GM21825 (cell line): ENCODE measurements around the gene FAM163B.

Experiments used
- ATAC-seq: cut with Tn5 transposase; IDR thresholded peaks from one replicate; pipeline ENCODE4 v1.9.1; 2021; ENCODE audit warnings: mild to moderate bottlenecking, moderate library complexity; ENCODE audit not compliant: unreplicated experiment

FAM163B gene

DNA sequence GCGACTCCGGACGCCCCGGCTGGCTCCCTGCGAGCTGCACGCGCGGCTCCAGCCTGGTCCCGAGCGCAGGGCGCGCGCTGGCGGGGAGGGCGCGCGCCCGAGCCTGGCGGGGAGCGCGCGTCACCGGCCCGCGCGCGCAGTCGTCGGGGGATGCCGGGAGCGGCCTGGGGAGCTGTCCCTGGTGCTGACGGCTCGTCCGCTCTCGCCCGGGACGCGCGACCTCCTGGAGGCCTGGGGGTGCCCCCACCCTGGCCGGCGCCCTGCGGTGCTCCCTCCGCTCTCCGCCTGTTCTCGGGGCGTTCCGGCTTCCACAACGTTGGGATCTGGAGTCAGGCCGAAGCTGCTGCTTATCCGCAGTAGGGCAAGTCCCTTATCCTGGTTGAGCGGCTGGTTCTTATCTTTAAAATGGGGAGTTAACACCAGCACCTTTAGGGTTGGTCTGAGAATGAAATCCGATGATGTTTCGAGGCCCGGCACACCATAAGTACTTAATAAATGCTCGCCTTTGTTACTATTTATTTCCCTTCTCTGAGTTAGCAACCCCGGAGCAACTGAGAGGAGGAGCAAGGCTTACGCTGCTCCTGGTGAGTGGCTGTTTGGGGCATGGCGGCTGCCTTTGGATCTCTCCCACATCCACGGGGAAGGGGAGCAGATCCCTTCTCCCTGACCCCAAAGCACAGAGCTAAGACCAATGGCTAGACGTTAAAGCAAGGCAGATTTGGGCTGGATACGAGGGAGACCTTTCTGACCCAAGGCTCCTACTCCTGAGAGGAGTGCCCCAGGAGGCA lies at the start of gene FAM163B:
Gene FAM163B, minus strand, starts transcription at position 79 of the 788 bp plus-strand sequence. CDS start 29,166 bp downstream, outside the sequence.
- no peak for ATAC-seq

DNA sequence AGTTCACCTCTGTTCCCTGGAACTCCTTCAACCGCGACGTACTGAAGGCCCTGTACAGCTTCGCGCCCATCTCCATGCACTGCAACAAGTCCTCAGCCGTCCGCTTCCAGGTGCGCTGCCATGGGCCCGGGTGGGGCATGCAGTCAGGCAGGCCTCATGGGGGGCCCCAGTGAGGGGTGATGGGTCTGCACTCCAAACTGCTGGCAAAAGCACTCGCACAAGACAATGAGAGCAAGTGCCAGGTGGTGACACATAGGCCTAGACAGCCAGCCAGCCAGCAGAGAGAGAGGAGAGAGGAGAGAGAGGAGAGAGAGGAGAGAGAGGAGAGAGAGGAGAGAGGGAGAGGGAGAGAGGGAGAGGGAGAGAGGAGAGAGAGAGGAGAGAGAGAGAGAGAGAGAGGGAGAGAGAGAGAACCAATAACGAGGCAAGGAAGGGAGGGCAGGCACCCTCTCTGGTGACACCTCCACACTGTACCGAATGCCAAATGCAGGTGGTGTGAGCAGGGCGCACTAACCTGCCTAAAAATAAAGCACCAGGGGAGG lies 48.0 kb upstream of the FAM163B start:
- no peak for ATAC-seq

DNA sequence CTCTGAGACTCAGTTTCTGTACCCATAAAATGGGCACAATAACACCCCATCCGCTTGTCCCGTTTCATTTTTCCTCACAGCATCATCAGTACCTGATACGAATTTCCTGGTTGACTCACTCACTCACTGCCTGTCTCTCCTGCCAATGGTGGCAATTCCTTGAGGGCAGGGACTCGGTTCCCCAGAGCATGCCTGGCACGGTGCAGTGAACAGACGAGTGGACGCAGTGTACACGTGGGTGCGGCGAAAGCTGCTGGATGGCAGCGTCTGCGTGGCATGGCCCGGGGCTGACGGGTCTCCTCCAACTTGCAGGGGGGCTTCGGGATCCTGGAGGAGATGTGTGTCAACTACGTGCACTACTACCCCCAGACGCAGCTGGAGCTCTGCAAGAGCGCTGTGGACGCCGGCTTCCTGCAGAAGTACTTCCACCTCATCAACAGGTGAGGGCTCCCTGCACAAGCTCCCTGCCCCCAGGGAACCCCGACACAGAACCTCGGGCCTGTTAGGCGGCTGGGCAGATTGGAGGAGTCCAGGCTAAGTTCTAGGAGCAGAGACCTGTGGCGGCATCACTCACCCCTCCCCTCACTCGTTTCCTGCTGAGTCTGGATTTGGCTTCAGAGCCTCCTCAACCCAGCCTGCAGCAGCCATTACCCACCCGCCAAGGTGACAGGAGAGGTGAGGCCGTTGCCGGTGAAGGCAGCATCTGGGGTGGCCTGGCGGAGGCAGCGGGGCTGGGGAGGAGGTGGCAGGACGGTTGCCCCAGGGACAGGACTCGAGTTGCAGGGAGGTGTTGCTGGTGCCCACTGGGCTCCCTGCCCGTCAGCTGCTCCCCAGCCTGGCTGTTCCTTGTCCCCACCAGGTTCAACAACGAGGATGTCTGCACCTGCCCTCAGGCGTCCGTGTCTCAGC lies 47.3 kb upstream of the FAM163B start:
- no peak for ATAC-seq

DNA sequence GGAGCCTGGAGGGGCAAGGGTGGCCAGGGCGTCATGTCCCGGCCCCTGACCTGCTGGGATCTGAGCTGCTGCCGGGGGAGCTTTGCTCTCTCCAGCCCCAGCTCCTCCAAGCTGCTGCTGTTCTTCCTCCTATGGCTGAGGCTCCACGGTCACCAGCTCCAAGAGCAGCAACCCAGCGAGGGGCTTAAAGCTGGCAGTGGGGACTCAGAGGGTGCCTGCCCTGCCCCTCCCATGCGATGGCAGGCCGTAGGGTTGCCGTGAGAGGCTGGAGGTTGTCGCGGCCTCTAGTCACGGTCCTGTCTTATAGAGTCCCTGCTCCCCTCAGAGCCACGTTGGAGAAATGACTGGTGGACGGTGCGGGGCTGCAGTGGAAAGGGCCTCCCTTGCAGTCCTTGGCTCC lies 46.5 kb upstream of the FAM163B start:
- no peak for ATAC-seq

DNA sequence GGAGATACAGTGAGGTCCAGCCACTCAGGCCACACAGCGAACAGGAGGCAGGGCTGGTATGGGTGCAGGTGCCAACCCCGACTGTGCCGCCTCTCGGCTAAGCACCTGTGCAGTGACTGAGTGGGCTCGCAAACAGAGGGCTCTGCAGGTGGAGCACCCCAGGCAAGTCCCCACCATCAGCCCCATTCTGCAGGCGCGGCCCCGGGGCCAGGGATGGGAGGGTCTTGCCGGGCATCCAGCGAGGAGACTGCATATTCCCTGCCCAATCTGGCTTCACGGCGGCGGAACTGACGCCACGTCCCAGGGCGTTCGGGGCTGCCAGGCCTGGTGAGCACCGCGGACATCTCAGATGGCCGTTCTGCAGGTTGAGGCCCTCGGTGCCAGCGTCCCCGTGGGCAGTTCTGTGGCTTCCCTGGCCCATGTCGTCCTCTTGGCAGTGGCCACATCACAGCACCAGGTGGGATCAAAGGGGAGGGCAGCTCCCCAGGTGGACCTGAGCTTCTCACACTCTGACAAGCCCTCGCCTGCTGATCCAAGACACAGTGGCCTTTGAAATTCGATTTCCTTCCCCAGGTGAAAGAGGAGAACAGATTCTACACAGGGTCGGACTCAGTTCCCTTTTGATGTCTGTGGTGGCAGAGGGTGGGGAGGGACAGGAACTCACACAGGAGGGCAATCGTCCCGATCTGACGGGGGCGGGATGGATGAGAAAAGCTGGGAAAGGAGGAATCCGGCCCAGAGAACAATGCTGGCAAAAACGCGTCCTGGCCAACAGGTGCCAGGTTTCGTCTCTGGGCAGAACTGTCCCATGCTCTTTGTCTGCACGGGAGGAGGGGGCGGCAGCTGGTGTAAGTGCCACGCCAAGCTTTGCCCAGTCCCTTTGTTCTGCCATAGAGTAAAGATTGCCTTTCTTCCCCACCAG lies 45.8 kb upstream of the FAM163B start:
- ATAC-seq: no peak

DNA sequence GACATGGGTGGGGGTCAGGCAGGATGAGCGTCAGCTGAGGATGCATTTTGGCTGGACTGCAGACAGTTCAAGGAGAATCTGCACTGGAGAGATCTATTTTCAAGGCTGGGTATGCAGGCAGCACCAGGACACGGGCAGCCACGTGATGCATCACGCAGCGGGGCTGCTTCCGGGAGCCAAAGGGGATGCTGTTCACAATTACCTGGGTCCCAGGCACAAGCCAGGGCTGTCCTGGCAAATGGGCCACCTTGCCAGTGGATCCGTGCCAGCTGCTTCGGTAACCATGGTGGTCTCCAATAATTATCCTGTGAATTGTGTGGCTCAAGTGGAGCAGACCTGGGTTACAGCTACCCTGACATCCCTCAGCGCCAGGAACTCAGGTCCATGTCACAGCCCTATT lies 44.4 kb upstream of the FAM163B start:
- ATAC-seq: no peak

DNA sequence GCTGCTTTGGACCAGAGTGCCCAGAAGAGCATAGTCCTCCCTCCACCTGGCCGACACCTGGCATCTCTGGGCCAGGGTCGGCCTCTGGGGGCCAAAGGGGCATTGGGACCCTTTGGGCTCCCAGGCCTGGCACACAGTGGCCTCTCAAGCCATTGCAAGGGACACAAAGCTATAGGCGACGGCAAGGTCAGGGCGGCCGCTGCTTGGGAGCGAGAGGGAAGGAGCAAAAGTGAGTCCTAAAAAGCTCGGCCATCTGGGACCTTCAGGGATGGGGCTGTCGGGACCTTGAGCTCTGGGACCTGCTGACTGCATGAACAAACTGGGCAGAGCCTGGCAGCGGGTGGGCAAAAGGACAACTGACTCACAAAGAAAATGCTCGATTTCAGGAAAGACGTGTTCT lies 40.8 kb upstream of the FAM163B start:
- no peak for ATAC-seq

DNA sequence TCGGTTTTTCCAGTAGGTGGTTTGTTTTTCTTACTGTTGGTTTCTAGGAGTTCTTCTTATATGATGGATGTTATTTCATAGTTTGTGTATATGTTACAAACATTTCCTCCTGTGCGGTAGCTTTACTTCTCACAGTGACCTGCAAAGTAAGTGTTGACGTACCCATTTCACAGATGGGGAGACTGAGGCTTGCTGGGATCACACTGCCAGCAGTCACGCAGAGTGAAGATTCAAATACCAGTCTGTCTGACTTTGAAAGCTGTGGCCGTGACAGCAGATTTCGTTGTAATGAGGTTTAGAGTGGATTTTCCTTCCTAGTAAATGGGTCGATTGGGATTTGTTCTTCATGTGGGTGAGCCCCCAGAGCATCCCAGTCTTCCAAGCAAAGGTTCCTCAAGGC lies 40.0 kb upstream of the FAM163B start:
- no peak for ATAC-seq

DNA sequence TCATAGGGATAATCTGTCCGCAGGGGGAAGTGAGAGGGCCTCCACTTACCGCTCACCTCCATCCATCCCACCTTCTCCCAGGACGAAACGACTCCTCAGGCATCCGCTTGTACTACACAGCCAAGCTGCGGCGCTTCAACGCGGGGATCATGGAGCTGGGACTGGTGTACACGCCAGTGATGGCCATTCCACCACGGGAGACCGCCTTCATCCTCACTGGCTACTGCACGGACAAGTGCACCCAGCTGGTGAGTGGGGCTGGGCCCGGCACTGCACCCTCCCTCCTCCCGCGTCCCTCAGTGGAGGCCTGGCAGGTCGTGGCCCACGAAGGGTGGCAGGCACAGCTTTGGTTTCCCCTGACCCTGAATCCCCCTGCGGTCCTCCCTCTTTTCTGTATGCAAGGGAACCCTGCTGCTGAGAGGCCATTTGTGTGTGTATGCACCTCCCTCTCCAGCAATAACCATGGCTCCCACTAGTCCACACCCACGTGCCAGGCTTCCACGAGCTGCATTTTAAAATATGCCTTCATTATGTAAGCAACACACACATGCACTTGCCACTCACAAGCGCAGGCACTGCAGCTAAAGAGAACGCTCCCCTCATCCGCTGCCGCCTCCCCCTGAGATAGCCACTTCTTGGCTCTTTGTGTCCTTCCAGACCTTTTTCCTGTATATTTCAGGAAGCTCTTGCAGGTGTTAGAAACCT lies 38.7 kb upstream of the FAM163B start:
- ATAC-seq: no peak

DNA sequence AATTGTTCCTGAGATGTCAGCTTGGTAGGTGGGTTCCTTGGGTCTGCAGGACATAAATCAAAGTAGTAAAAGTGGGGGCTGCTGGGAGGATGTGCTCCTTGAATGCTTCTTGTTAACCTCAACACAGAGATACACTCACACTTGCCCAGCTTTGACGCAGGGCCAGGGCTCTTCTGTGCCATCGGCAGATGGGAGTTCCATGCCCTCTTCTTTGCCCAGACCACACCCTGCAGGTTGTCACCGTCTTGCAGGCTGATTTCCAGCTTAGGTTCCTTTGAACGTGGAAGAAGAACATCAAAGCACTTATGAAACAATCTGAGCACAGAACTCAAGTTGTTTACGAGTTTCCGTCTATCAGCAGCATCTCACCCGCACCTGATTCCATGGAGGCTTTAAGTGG lies 38.0 kb upstream of the FAM163B start:
- ATAC-seq: no peak

DNA sequence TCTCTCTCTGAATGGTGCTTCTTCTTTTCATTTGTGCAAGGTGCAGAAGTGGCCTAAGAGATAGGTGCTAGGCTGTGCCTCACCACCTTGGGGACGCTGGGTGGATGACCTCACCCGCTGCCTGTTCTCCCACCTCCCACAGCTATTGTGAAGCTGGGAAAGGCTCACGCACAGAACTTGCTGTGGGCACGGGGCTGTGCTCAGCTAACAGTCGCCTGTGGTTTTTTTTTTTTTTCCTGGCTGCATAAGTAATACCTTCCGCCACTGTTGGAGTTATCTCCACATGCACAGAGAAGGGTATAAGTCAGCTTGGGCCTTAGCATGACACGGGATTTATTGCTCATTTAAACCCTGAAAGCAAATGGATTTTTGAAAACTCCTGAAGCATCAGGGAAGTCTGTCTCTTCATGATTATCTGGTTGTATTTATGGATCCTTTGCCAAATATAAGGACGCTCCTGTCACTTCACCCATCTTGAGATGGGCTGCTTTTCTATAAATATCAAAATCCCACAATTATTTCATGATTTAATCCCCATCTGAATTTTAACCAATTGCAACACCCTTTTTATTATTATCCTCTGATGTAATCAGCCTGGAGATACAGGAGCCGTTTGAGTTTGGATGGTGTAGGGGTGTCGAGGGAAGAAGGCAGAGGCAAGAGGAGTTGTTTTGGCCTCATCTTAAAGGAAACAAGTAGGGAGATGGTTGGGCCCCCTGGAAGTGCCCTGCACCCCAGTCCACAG lies 36.0 kb upstream of the FAM163B start:
- no peak for ATAC-seq

DNA sequence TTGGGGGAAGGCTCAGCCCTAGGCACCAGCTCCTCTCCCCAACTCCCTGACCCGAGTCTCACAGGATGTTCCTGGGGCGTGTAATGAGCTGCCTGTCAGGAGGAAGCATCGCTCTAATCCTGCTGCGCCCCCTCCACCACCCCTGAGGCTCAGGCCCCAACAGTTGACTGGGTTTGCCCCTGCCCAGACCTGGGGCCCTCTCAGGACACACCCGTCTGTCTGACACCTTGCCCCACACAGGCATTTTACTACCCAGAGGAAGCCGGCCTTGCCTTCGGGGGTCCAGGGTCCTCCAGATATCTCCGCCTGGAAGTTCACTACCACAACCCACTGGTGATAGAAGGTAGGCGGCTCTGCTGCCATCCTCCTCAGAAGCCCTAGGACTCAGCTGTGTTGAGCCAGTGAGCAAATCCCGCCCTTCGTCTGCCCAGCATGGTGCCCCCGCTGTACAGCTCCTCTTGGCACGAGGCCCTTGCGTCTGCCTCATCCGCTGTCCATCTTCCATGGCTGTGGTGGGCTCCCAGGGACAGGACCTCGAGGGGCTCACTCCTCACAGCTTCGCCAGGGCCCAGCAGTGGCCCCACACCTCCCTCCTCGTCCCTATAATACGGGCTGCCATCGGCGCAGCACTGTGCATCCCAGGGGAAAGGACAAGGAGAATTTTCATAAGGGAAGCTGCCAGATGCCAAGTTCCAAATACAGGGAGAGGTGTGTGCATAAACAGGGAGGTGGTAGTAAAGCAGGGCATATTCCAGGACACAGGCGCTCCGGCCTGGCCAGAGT lies 35.0 kb upstream of the FAM163B start:
- ATAC-seq: no peak

DNA sequence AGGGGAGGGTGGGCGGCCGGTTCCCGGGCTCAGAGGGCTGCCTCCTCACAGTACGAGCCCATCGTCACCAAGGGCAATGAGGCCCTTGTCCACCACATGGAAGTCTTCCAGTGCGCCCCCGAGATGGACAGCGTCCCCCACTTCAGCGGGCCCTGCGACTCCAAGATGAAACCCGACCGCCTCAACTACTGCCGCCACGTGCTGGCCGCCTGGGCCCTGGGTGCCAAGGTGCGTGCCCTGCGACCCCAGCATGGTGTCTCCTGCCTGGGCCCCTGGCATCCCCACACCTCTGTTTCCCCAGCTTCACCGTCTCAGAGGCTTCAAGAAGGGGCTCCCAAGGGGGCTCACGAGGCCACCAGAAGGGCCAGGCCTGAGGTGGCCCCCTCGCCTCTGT lies 34.2 kb upstream of the FAM163B start:
- ATAC-seq: no peak

DNA sequence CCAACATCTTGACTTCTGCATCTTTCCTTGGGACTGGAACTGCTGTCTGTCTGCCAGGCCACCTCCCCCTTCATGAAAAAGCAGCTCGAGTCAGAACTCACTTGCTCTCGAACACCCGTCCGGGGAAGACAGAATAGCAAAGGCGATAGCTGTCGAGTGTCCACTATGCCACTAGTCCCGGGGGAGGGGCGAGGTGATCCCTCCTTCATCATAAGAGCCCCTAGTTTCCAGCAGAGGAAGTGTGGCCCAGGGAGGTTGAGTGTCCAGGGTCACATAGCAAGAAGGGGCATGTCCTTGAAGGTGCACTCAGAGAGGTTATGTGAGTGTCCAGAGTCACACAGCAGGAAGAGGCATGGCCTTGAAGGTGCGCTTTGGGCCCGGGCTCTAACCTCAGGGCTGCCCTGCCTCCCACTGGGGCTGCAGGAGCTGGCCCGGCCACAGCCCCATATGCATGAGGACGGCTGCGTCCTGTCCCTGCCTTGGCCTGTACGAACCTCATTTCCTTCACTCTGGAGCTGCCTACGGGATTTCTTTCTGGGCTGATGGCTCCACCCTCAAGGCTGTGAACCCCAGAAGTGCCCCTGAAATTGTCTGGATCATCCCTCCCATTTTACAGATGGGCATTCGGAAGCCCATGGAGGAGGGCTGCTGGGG lies 33.6 kb upstream of the FAM163B start:
- no peak for ATAC-seq

DNA sequence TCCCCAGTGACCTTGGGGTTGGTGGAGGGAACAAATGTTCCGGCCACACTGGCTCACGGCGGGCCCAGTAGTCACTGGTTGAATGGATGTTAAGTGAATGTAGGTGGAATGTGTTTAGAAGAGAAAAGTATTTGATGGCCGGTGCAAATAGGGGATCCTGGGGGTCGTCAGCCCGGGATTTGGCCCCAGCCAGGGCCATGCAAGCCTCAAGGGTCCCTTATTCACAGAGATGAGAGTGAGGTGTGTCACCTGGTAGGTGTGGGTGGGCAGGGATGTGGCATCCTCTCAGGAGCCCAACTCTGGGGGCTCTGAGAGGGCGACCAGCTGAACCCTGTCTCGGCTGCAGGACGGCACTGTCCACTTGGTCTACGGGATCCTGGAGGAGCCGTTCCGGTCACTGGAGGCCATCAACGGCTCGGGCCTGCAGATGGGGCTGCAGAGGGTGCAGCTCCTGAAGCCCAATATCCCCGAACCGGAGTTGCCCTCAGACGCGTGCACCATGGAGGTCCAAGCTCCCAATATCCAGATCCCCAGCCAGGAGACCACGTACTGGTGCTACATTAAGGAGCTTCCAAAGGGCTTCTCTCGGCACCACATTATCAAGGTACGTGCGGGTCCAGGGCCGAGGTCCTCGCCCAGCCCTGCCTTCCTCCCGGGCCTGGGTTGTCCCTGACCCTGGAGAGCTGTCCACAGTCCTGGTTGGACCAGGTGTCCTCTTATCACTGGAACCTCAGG lies 32.8 kb upstream of the FAM163B start:
- no peak for ATAC-seq

DNA sequence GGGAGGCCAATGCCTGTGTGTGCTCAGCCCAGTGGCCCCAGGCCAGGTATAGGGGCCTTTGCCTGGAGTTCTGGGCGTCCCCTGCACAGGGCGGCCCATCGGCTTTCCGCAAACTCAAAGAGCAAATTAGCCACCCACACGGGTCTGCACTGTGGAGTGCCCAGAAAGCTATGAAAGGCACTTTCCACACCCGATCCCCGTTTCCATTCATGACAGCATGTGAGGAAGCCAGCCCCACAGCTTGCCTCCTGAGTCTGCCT lies 32.1 kb upstream of the FAM163B start:
- ATAC-seq: no peak

DNA sequence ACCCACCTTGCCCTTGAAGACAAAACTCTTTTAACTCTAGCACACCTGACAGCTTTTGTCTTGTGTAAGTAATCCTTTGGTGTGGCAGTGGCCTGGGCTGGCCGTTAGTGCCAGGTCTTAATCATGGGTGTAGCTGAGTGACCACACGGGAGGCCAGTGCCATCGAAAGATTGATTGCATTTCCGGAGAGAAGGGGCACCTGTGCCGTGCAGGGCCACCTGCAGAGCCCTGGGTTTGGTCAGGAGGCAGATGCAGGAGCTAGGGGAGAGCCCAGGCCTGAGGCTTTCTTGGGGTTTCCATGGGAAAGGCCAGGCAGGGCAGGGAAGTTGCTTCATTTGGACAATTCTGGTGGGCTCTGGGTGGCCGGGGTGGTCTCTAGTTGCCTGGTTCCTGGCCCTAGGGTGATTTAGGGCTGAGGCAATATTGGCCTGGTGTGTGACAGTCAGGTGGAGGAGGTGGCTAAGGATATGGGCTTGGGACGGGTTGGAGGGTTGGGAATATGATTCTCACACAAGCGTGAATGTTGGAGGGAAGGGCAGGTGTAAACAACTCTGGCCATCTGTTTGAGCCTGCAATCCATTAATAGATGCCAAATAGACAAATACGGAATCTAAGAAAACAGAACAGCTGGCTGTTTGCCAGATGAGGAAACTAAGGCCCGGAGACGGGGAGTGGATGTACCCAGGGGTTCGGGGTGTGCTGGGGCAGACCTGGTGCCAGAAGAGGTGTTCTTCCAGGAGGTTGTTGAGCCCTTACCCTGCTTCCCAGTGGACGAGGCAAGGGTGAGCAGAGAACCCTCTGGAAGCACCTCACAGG lies 31.6 kb upstream of the FAM163B start:
- ATAC-seq: no peak
